Ureter (tissue), 1 donor: Measurements from ENCODE around the gene PAK5. TPM values are rescaled to one million over a fixed set of nuclear protein-coding genes. Genes with fewer than 3 reads are reported as not detected.

Experiments used
- DNase-seq: peaks from one replicate; pipeline ENCODE4 v3.0.0-alpha.2; 2020; ENCODE audit warnings: low spot score
- total RNA-seq: library from RNA; stranded (reverse); gene quantifications from one replicate; pipeline ENCODE4 v1.2.4, GENCODE V29; 2023
- donor health status: DM: yes; HTN: yes; CAD: no.

PAK5 gene
- total RNA-seq, 1 donor from 2014 or later, result 0.13 TPM

DNA sequence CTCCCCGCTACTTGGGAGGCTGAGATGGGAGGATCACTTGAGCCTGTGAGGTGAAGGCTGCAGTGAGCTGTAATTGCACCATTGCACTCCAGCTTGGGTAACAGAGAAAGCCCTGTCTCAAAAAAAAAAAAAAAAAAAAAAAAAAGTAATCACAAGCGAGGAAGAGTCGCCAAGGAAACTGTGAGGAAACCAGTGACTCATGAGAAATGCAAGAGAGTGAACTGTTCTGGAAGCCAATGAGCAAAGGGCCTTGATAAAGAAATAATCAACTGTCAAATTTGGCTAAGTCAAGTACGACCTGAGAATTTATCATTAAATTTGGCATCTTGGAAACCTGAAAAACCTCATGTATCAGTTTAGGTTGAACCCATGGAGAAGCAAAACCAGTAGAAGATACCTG, 340.6 kb downstream of the PAK5 start:
- no peak for DNase-seq

DNA sequence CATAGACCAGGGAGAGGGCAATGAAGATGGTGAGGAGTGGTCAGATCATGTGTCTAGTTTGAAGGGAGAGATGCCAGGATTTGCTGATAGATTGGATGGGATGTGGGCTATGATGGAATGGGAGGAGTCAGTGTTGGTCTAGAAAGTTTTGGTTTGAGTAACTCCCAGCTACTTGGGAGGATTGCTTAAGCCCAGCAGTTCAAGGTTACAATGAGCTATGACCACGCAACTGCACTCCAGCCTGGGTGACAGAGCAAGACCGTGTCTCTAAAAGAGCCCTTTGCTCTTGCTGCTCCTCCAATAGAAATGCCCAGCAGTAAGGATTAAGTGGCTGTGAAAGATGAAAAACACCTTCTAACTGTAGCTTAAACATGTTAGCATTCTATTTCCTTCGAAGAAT, 342.7 kb downstream of the PAK5 start:
- DNase-seq, result no peak

DNA sequence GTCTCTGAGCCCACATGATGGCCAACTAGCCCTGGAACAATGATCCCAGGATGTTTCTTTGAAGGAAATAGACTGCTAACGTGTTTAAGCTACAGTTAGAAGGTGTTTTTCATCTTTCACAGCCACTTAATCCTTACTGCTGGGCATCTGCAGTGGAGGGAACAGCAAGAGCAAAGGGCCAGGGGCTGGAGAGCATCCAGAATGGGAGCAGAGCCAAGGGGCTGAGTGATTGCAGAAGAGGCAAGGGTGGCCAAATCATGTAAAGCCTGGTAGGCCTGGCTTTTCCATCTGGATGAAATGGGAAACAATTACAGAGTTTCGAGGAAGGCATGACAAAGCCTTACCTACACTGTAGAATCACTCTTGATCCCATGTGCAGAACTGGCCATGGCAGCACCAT, 343.2 kb downstream of the PAK5 start:
- DNase-seq, result no peak

DNA sequence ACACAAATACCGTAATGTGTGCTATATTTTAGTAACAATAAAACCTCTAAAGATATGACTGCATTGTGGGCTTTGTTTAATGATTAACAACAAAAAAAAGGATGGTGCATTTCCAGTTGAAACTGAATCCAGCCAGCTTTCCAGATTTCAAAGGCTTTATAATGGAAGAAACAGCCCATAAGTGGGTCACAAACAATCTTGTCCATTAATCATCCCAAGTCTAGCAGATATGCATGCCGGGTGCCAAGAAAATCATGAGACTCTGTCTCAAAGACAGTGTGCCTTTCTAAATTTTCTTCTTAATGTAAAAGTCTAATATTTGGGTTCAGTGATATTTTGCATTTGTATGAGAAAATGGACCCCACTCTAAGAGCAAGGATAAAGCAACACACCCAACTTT, 345.1 kb downstream of the PAK5 start:
- no peak for DNase-seq

DNA sequence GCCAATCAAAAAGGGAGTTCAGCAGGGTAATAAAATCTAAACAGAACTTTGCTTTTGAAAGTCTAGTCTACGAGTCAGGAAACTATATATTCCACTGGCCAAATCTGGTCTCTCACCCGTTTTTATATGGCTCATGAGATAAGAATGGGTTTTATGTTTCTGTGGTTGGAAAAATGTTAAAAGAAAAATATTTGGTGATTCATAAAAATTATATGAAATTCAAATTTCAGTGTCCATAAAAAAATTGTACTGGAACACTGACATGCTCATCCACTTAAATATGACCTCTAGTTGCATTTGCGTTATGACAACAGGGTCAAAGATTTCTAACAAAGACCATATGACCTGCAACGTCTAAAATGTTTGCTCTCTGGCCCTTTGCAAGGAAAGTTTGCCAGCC, 346.8 kb downstream of the PAK5 start:
- DNase-seq, result no peak

DNA sequence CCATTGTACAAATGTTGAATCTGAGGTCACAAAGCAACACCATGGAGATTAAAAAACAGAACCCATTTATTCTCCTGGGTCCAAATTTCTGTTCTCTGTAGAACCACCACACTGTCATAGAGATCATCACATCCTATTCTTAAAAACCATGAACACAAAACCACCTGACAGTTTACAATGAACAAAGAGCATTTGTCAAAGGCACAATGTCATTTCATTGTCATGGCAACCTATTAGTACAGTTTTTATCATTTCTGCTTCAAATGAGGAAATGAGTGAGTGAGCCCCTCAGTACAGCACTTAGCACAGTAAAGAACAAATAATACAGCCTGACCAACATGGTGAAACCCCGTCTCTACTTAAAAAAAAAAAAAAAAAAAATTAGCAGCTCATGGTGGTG, 347.6 kb downstream of the PAK5 start:
- DNase-seq, result no peak

DNA sequence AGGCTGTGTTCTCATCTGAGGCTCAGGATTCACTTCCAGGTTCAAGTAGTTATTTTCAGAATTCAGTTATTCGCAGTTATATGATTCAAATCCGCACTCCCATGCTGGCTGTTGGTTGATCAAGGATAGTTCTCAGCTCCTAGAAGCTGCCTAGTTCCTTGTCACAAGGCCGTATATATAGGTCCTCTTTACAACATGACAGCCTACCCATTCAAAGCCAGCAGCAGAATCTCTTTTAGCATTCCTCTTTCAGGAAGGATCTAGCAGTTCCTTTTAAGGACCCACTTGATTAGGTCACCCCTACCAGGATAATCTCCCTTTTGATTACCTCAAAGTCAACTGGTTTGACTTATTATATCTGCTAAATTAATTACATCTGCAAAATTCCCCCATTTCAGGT, 348.2 kb downstream of the PAK5 start:
- DNase-seq, result no peak

DNA sequence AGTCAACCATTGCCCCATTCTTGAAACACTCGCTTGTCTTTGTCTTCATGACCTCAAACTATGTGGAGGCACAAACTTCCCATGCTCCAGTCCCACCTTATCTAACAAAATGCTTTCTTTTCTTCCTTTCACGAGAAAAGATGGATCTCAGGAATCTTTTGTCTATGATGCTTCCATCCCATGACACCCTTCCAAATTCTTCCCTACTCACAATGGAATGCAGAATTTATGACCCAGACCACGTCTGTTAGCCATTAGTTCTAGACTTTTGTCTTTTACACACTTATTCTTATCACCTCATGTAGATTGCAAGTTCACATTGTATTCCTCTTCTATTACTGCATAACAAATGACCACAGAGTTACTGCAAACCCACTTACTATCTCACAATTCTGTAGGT, 348.7 kb downstream of the PAK5 start:
- no peak for DNase-seq

DNA sequence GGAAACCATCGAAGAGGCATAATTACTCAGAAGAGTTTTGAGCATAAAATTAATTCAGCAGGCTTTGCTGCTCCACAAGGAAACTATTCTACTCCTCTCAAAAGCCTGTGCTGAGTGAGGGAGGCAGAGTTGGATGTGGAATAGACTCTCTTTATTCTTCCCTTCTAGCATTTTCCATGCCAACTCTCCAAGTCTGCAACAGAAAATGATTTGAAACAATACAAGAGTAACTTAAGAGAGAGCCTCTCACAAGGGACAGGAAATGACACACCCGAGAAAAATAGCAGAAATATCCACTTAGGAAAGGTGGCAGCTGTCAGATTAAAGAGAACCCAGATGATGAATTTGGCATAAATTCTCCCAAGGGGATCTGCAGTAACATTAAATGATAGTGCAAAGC, 350.8 kb downstream of the PAK5 start:
- no peak for DNase-seq

Other genes with a start within 250 kb of the PAK5 start
- gene ANKEF1, start 195.9 kb upstream of the PAK5 start, total RNA-seq, result 9.0 TPM